ENCODE data around the gene DDX31. TPM values are rescaled to one million over a fixed set of nuclear protein-coding genes. Genes with fewer than 3 reads are reported as not detected.

The DDX31 gene
- total RNA-seq, 1 donor from 2014 or later = 15.8 TPM

DNA sequence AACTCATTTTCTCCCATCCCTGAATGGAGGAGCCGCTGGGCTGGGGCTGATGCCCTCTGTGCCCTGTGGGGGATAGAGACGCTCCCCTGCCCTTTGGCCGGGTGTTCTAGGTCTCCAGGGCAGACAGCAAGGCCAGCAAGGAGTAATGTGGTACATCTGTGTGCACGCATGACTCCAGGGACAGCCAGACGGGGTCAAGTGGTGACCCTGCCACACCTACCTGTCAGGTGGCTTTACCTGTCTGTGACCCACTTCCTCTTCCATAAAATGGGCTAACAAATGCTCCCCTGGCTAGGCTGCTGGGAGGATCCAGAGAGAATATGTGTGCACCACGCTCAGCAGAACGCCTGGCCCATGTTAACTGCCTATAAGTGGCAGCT is 122.7 kb downstream of the DDX31 start:
- peaks cover 17% of the 10 kb centered on the region for H3K27me3 ChIP-seq (ENCODE audit: control insufficient read depth, insufficient read depth, low read length)

DNA sequence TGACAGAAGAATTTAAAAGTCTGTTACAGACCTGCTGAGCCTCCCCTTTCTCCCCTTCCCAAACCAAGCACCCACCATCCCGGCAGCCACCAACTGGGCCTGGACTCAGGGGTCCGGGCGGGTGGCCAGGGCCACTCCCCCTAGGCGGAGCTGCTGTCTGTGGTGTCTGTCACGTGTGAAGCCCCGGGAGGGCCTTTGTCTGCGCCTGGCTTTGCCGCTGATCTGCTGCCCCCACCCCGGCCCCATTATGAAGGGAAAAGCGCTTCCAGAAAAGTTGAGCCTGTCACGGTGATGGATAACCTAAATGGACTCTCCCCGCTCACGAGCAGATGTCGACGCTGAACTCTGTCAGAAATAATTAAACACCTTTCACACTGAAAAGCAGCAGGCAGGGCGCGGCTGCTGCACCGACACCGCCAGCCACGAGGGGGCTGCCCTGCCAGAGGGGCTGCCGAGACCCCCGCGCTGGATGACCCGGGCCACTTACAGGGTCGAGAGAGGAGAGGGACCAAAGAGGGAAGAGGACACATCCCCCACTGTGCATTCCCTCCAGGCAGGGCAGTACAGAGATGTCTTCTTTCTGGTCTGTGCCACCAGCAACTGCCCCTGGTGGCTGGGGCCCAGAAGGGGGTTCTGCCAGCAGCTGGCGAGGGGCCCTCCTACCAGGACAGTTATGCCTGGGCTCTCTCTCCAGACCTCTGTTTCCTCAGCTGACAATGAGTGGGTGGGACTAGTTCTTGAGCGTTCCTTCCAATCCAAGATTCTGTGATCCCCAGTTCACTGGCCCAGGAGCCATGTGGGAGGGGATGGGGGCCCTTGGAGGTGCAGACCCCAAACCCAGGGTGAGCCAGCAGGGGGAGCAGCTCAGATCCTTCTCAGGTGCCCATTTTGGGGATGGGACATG is 123.4 kb downstream of the DDX31 start:
- TF ChIP-seq, protein P1, sequence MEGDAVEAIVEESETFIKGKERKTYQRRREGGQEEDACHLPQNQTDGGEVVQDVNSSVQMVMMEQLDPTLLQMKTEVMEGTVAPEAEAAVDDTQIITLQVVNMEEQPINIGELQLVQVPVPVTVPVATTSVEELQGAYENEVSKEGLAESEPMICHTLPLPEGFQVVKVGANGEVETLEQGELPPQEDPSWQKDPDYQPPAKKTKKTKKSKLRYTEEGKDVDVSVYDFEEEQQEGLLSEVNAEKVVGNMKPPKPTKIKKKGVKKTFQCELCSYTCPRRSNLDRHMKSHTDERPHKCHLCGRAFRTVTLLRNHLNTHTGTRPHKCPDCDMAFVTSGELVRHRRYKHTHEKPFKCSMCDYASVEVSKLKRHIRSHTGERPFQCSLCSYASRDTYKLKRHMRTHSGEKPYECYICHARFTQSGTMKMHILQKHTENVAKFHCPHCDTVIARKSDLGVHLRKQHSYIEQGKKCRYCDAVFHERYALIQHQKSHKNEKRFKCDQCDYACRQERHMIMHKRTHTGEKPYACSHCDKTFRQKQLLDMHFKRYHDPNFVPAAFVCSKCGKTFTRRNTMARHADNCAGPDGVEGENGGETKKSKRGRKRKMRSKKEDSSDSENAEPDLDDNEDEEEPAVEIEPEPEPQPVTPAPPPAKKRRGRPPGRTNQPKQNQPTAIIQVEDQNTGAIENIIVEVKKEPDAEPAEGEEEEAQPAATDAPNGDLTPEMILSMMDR (IDR thresholded peaks at IDR 0.05; ENCODE audit: insufficient read depth, low read length, severe bottlenecking) = peak; percentile 25
- Histone ChIP-seq H3K27me3 (ENCODE audit: control insufficient read depth, insufficient read depth, low read length) (peaks cover 17% of the 10 kb centered on the region), H3K4me3 (ENCODE audit: low read depth, low read length) (no peak overlapping the region), H3K36me3 (ENCODE audit: control insufficient read depth, insufficient read depth, low read length) (no peaks in the 10 kb centered on the region)
- FAIRE-seq (no peak), DNase-seq (ENCODE audit: low read depth) (no peak)

More for the DNA sequence above, 122.7 kb downstream of the DDX31 start:
- Histone ChIP-seq H3K36me3 (ENCODE audit: control insufficient read depth, insufficient read depth, low read length) (no peaks in the 10 kb centered on the region), H3K4me3 (ENCODE audit: low read depth, low read length) (no peak overlapping the region)
- TF ChIP-seq, protein P1 (IDR thresholded peaks at IDR 0.05; ENCODE audit: insufficient read depth, low read length, severe bottlenecking) = no peak
- no peak for DNase-seq (ENCODE audit: low read depth)
- no peak for FAIRE-seq

DNA sequence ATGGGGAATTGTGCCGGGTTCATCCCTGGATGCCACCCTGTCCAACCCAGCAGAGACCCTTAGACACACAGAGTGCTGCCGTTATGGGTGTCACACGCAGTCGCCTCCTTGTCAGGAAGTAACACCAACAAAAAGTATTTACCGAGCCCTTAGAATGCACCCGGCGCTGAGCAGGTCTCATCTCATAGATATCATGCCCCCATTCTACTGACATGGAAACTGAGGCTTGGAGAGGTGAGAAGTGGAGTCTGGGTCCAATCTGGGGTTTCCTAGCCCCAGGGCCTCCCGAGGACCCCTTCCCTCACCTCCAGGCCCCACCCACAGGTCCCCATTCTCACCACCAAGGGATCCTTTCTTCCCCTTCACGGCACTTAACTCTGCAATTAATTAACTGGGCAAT is 124.2 kb downstream of the DDX31 start:
- peaks cover 17% of the 10 kb centered on the region for H3K27me3 ChIP-seq (ENCODE audit: control insufficient read depth, insufficient read depth, low read length)
- TF ChIP-seq, protein P1 (IDR thresholded peaks at IDR 0.05; ENCODE audit: insufficient read depth, low read length, severe bottlenecking) = no peak
- no peak overlapping the region for H3K4me3 ChIP-seq (ENCODE audit: low read depth, low read length)
- FAIRE-seq = no peak
- H3K36me3 ChIP-seq (ENCODE audit: control insufficient read depth, insufficient read depth, low read length) = no peaks in the 10 kb centered on the region
- no peak for DNase-seq (ENCODE audit: low read depth)

DNA sequence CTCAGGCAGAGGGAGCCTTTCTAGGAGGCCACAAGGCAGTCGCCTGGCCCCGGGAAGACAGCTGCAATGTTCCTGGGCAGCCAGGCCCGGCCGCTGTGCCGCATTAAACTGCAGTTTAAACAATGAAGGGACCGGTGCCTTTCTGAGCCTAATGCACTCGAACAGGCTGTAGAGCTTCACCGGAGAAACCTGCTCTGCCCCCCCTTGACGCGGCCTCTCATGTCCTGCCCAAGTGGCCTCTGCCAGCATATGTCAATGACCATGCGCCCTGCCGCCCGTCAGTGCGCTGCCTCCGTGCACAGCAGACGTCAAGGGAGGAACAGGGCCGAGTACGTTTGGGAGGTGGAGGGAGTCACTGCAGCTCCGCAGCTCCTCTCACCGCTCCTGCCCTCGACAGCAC is 125.8 kb downstream of the DDX31 start:
- FAIRE-seq (no peak), DNase-seq (ENCODE audit: low read depth) (no peak)
- TF ChIP-seq, protein P1 (IDR thresholded peaks at IDR 0.05; ENCODE audit: insufficient read depth, low read length, severe bottlenecking) = no peak
- H3K36me3 ChIP-seq (ENCODE audit: control insufficient read depth, insufficient read depth, low read length) = no peaks in the 10 kb centered on the region
- H3K27me3 ChIP-seq (ENCODE audit: control insufficient read depth, insufficient read depth, low read length) = peaks cover 17% of the 10 kb centered on the region
- H3K4me3 ChIP-seq (ENCODE audit: low read depth, low read length) = no peak overlapping the region

DNA sequence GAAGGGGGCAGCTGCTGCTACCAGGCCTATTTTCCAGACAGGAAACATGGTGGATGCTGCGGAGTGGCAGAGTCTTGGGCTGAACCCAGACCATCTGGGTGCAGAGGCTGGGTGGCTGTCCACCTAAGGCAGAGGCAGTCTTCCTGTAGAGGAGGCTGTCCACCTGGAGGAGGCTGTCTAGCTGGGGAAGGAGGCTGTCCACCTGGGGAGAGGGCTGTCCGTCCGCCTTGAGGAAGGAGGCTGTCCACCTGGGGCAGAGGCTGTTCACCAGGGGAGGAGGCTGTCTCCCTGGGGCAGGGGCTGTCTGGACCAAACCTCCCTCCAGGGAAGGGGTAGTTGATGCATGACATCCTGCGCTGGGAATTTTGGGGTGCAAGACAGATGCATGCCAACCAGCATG is 126.5 kb downstream of the DDX31 start:
- H3K27me3 ChIP-seq (ENCODE audit: control insufficient read depth, insufficient read depth, low read length) = peaks cover 17% of the 10 kb centered on the region
- DNase-seq (ENCODE audit: low read depth) (no peak), FAIRE-seq (no peak)
- H3K36me3 ChIP-seq (ENCODE audit: control insufficient read depth, insufficient read depth, low read length) = no peaks in the 10 kb centered on the region
- H3K4me3 ChIP-seq (ENCODE audit: low read depth, low read length) = no peak overlapping the region
- TF ChIP-seq, protein P1 (IDR thresholded peaks at IDR 0.05; ENCODE audit: insufficient read depth, low read length, severe bottlenecking) = no peak

Other genes starting within 250 kb of the DDX31 start
- not detected in 2 replicates for gene BARHL1, start 87.4 kb downstream of the DDX31 start, total RNA-seq
- gene GTF3C4, start 481 bp upstream of the DDX31 start, total RNA-seq = 9.5 and 9.7 TPM in 2 replicates
- 0.26 TPM in 1 of 2 replicates, not detected in the other for gene AK8, start 208.3 kb upstream of the DDX31 start, total RNA-seq
- 0.79 and 2.3 TPM in 2 replicates for gene SPACA9, start 208.9 kb upstream of the DDX31 start, total RNA-seq